Mucosa of descending colon (tissue), 3 donors: ENCODE results near the gene FAM170B. TPM values are rescaled to one million over a fixed set of nuclear protein-coding genes. Genes with fewer than 3 reads are reported as not detected.
A peak's percentile ranks its signal among the peaks of the same experiment; 100 is the strongest.

Source experiments
- ATAC-seq: fragments of 200-7000 bp; cut with Tn5 transposase; one replicate; pipeline ENCODE4 v1.9.1; 2020; ENCODE audit warnings: mild to moderate bottlenecking, moderate library complexity
- DNase-seq, 3 donors: peaks; one replicate each; pipeline ENCODE4 v3.0.0-alpha.2; 2020
- H3K36me3 ChIP-seq: fragments of 200-600 bp; one replicate; pipeline ENCODE4 v1.8.0; 2021; ENCODE audit warnings: low read depth, mild to moderate bottlenecking
- H3K4me1 ChIP-seq: fragments of 200-600 bp; one replicate; pipeline ENCODE4 v1.8.0; 2021; ENCODE audit warnings: low read depth, mild to moderate bottlenecking
- H3K4me3 ChIP-seq: fragments of 200-600 bp; one replicate; pipeline ENCODE4 v1.8.0; 2021; ENCODE audit warnings: mild to moderate bottlenecking
- H3K9me3 ChIP-seq: fragments of 200-600 bp; one replicate; pipeline ENCODE4 v1.8.0; 2021; ENCODE audit warnings: mild to moderate bottlenecking
- CTCF ChIP-seq: fragments of 200-600 bp; IDR thresholded peaks from one replicate; pipeline ENCODE4 v1.8.0; 2022; ENCODE audit warnings: antibody characterized with exemption, mild to moderate bottlenecking
- intact Hi-C, 2 donors: fragments of 100-400 bp; cut with DNase I in 1 of 2; cut with micrococcal nuclease in 1 of 2; formaldehyde crosslinking; loops; one replicate each; pipeline versions ENCODE4 v1.11.0 to v1.11.1; 2022; cut with DNase I, micrococcal nuclease
- total RNA-seq, 3 donors: library from RNA; stranded (reverse); fragmentation: NEBNext Ultra II Directional in 2 of 3; extraction: Animal tissue kit (Norgen Biotek cat#: 25700) in 2 of 3; gene quantifications; one replicate each; pipeline versions ENCODE4 v1.2.1 to v1.2.4, GENCODE V29; 2021 to 2023
- donor health status: DM: no; HTN: no; CAD: no; lungs with moderate emphysema.
- donor health status: DM: no; HTN: no; CAD: no.
- donor health status: DM: no; HTN: yes; CAD: no.

Gene FAM170B
- total RNA-seq, 3 donors from 2014 or later = not detected

- Histone ChIP-seq H3K4me1 (no peaks in the 10 kb centered on the region), H3K9me3 (no peaks in the 10 kb centered on the region), H3K36me3 (no peaks in the 10 kb centered on the region), H3K4me3 (no peak overlapping the region)
- ATAC-seq (no peak), DNase-seq (no peak)
- intact Hi-C loops = loop anchor here in 1 of 2 donors (10.0 kb wide), 1 partner anchor 183 kb away; no protein-coding TSS in a partner anchor
- TF ChIP-seq CTCF = no peak
These were observed 33.8 kb upstream of the FAM170B start for GRCh38 chr10:49167425-49168170.

- intact Hi-C loops = loop anchor here in 1 of 2 donors (10.0 kb wide), 1 partner anchor 182 kb away; no protein-coding TSS in a partner anchor
- Histone ChIP-seq H3K4me1 (no peaks in the 10 kb centered on the region), H3K9me3 (no peaks in the 10 kb centered on the region), H3K36me3 (no peaks in the 10 kb centered on the region), H3K4me3 (no peak overlapping the region)
- no peak for DNase-seq
- no peak for TF ChIP-seq CTCF
- no peak for ATAC-seq
These were observed 32.9 kb upstream of the FAM170B start for GRCh38 chr10:49166484-49167400.

GRCh38 chr10:49165821-49166483 is 32.1 kb upstream of the FAM170B start:
- no peaks in the 10 kb centered on the region for H3K4me1 ChIP-seq
- intact Hi-C loops = loop anchor here in 1 of 2 donors (10.0 kb wide), 1 partner anchor 181 kb away; no protein-coding TSS in a partner anchor
- no peak for TF ChIP-seq CTCF
- H3K4me3 ChIP-seq = no peak overlapping the region
- no peak for DNase-seq
- no peaks in the 10 kb centered on the region for H3K36me3 ChIP-seq
- no peaks in the 10 kb centered on the region for H3K9me3 ChIP-seq
- ATAC-seq = no peak

- H3K9me3 ChIP-seq = no peaks in the 10 kb centered on the region
- no peak overlapping the region for H3K4me3 ChIP-seq
- ATAC-seq (no peak), DNase-seq (no peak)
- no peaks in the 10 kb centered on the region for H3K4me1 ChIP-seq
- intact Hi-C loops = loop anchor here in 1 of 2 donors (10.0 kb wide), 1 partner anchor 180 kb away; no protein-coding TSS in a partner anchor
- H3K36me3 ChIP-seq = no peaks in the 10 kb centered on the region
- no peak for TF ChIP-seq CTCF
These were observed 31.4 kb upstream of the FAM170B start for GRCh38 chr10:49165259-49165658.

DNA sequence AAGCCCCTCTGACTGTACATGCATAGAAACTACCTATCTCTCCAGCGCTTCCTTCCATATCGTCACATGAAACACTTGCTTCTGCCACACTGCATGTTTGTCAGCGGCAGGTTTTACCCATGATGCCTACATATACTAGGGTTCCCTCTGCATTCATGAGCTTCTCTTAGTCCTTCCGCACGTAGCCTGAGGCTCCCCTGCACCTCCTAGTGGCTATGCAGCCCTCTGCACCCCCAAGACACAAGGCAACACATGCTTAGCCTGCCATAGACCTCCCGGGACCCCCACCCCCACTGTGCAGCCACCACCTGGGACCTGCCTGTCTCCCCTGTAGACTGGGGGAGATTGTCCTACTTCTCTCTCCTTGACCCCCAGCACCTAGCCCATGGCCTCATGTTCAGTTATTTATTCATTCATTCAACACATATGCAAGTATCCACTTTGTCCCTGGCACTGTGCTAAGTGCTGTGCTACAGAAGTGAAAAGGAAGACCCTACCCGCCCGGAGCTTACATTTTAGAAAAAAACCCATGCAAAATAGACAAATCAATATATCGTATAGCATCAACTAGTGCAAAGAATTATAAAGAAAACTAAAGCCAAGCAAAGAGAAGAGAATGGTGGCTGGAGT is 30.9 kb upstream of the FAM170B start:
- no peaks in the 10 kb centered on the region for H3K36me3 ChIP-seq
- TF ChIP-seq CTCF = no peak
- intact Hi-C loops = loop anchor here in 1 of 2 donors (10.0 kb wide), 1 partner anchor 180 kb away; no protein-coding TSS in a partner anchor
- DNase-seq (peak in 2 of 3 donors; percentile 48), ATAC-seq (peak; percentile 60)
- no peaks in the 10 kb centered on the region for H3K9me3 ChIP-seq
- no peak overlapping the region for H3K4me3 ChIP-seq
- no peaks in the 10 kb centered on the region for H3K4me1 ChIP-seq
